ENCODE measurements around the gene SFT2D3. TPM values are rescaled to one million over a fixed set of nuclear protein-coding genes. Genes with fewer than 3 reads are reported as not detected.
A peak's percentile ranks its signal among the peaks of the same experiment; 100 is the strongest.

Gene SFT2D3
- total RNA-seq, 1 experiment from 2014 or later, result 4.7 TPM

DNA sequence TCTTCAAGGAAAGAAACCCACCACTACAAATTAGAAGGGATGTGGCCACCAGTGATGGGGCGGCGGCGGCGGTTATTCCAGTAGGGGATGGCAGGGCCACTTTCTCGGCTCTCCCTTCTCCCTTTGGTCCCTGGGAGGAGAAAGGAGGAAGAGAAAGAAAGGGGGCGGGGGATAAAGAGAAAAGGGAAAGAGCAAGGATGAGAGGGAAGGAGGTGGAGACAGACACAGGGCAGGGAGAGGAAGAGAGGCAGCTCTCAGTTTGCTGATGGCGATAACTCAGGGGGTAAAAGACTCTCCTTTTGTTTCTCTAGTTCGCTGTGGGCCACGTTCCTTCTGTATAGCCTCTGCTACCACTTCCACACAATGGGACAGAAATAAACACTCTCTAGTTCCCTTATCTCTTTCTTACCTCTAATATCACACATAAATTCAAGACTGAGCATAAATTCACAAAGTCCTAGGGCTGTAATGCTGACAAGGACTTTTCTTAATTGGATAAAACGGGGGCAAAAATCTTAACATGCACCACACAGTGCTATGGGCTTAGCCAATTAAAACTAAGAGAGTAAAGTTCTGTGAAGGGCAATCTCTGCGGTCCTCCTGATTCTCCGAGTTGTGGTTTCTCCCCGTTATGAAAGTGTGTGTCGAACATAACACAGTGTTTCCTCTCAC is 14.6 kb downstream of the SFT2D3 start:
- H3K9me3 Mint-ChIP-seq, result no peaks in the 10 kb centered on the region
- WGBS (ENCODE audit: extremely low coverage, insufficient read length, low lambda C conversion rate), result no CpG with 5 or more reads among the region's 14 CpGs
- no peaks in the 10 kb centered on the region for H3K23me2 ChIP-seq (ENCODE audit: insufficient read length, low read depth, low read length, poor library complexity, severe bottlenecking)
- no peak overlapping the region for H3K4me2 ChIP-seq (ENCODE audit: insufficient read depth, insufficient read length, low read length)
- H3K4ac ChIP-seq (ENCODE audit: low read depth, low read length), result no peak overlapping the region
- H3K27ac ChIP-seq (ENCODE audit: insufficient read length, low read depth, low read length), result no peak overlapping the region
- H3K9me3 ChIP-seq (ENCODE audit: control insufficient read depth, low read depth, low read length), result no peaks in the 10 kb centered on the region
- no peak overlapping the region for H2BK20ac ChIP-seq (ENCODE audit: low read depth, low read length, poor library complexity, severe bottlenecking)
- H3K4me1 ChIP-seq (ENCODE audit: insufficient read depth, low read length), result no peaks in the 10 kb centered on the region
- H4K5ac ChIP-seq (ENCODE audit: insufficient read length, low read depth, low read length), result no peak overlapping the region
- no peak overlapping the region for H3T11ph ChIP-seq (ENCODE audit: low read length)
- H4K8ac ChIP-seq (replicated peaks; ENCODE audit: insufficient read length, low read depth, low read length), result no peak overlapping the region
- no peak overlapping the region for H2BK12ac ChIP-seq (ENCODE audit: insufficient read length, low read depth, low read length)
- no peaks in the 10 kb centered on the region for H3K79me1 ChIP-seq (ENCODE audit: insufficient read depth, low read depth, low read length, poor library complexity, severe bottlenecking)
- no peak overlapping the region for H2AK5ac ChIP-seq (ENCODE audit: insufficient read length, low read length)
- no peak overlapping the region for H2BK120ac ChIP-seq (ENCODE audit: low read depth, low read length, poor library complexity, severe bottlenecking)
- H4K91ac ChIP-seq (ENCODE audit: insufficient read length, low read depth, low read length), result no peak overlapping the region
- DNase-seq, result no peak
- no peak overlapping the region for H3K18ac ChIP-seq (ENCODE audit: insufficient read length, low read depth, low read length)
- H3K4me3 Mint-ChIP-seq, result no peak overlapping the region
- no peak overlapping the region for H3K9ac ChIP-seq (ENCODE audit: extremely low read depth, insufficient read length, low read length)
- H3K4me1 Mint-ChIP-seq, result peaks cover 5 to 14% of the 10 kb centered on the region in 2 experiments; a peak in 3 of 4 replicates
- H3K23ac ChIP-seq (ENCODE audit: insufficient read length, low read depth, low read length), result no peak overlapping the region
- H4K20me1 ChIP-seq (ENCODE audit: control insufficient read depth, insufficient read depth, insufficient read length), result no peaks in the 10 kb centered on the region
- no peak overlapping the region for H3K56ac ChIP-seq (ENCODE audit: insufficient read length, low read depth, low read length)
- 0 out of 2 replicates have a peak, but pooled peaks cover 2% of the 10 kb centered on the region for H3K79me2 ChIP-seq (ENCODE audit: insufficient read depth, low read length)
- H3K27me3 ChIP-seq (ENCODE audit: insufficient read depth, low read length), result no peaks in the 10 kb centered on the region
- no peaks in the 10 kb centered on the region for H3K27me3 Mint-ChIP-seq (ENCODE audit: low read depth)
- H2BK5ac ChIP-seq (ENCODE audit: insufficient read length, low read length), result no peak overlapping the region
- H2AFZ ChIP-seq (ENCODE audit: low read length), result no peak overlapping the region
- no peak overlapping the region for H3K14ac ChIP-seq (ENCODE audit: insufficient read depth, low read length)
- TF ChIP-seq, protein P1, sequence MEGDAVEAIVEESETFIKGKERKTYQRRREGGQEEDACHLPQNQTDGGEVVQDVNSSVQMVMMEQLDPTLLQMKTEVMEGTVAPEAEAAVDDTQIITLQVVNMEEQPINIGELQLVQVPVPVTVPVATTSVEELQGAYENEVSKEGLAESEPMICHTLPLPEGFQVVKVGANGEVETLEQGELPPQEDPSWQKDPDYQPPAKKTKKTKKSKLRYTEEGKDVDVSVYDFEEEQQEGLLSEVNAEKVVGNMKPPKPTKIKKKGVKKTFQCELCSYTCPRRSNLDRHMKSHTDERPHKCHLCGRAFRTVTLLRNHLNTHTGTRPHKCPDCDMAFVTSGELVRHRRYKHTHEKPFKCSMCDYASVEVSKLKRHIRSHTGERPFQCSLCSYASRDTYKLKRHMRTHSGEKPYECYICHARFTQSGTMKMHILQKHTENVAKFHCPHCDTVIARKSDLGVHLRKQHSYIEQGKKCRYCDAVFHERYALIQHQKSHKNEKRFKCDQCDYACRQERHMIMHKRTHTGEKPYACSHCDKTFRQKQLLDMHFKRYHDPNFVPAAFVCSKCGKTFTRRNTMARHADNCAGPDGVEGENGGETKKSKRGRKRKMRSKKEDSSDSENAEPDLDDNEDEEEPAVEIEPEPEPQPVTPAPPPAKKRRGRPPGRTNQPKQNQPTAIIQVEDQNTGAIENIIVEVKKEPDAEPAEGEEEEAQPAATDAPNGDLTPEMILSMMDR (conservative IDR thresholded peaks at IDR 0.05), result no peak
- peaks cover 23 to 72% (median 37%) of the 10 kb centered on the region in 3 experiments for H3K36me3 Mint-ChIP-seq (ENCODE audit: insufficient read depth in 1 of 3, low read depth in 3 of 3)
- no peak overlapping the region for H2BK15ac ChIP-seq (ENCODE audit: low read depth, low read length)
- H3K27ac Mint-ChIP-seq, result peak overlapping the region; percentile 22 to 82 (median 62); a peak in 5 of 7 replicates

Data from H9 (cell line).